Heart left ventricle (tissue), 16 donors: ENCODE results near the gene F11. TPM values are rescaled to one million over a fixed set of nuclear protein-coding genes. Genes with fewer than 3 reads are reported as not detected.
"Not testable (repeated sequence)": the region's sequence is repeated elsewhere in the genome, so short reads cannot be mapped to it uniquely, and the experiment has no call there.

Source experiments
- ATAC-seq, 4 donors: fragments of 200-7000 bp; cut with Tn5 transposase; one replicate each; pipeline ENCODE4 v1.9.1; 2020 to 2022; ENCODE audit warnings: moderate library complexity in 4 of 4, mild to moderate bottlenecking in 3 of 4, moderate number of reproducible peaks in 1 of 4
- DNase-seq, 5 donors: peaks; one replicate each; pipeline ENCODE4 v3.0.0-alpha.2; 2020
- H3K27ac ChIP-seq, 12 donors: fragments of 200-600 bp; sonication (generic) in 4 of 12; one replicate each; pipeline versions ENCODE4 v1.5.0 to v1.8.0; 2016 to 2022; ENCODE audit warnings: mild to moderate bottlenecking in 2 of 12
- H3K27me3 ChIP-seq, 9 donors: fragments of 200-600 bp; sonication (generic) in 2 of 9; one replicate each; pipeline versions ENCODE4 v1.5.1 to v1.8.0; 2016 to 2022; ENCODE audit warnings: mild to moderate bottlenecking in 3 of 9
- H3K36me3 ChIP-seq, 9 donors: fragments of 200-600 bp; sonication (generic) in 2 of 9; one replicate each; pipeline versions ENCODE4 v1.5.0 to v1.8.0; 2018 to 2022; ENCODE audit warnings: mild to moderate bottlenecking in 2 of 9
- H3K4me1 ChIP-seq, 12 donors: fragments of 200-600 bp; sonication (generic) in 4 of 12; one replicate each; pipeline versions ENCODE4 v1.5.0 to v1.8.0; 2016 to 2022; ENCODE audit warnings: mild to moderate bottlenecking in 3 of 12
- H3K4me3 ChIP-seq, 12 donors: fragments of 200-600 bp; sonication (generic) in 4 of 12; one replicate each; pipeline versions ENCODE4 v1.5.0 to v1.8.0; 2017 to 2022; ENCODE audit warnings: mild to moderate bottlenecking in 9 of 12, moderate library complexity in 4 of 12
- H3K9me3 ChIP-seq, 12 donors: fragments of 200-600 bp; sonication (generic) in 4 of 12; one replicate each; pipeline versions ENCODE4 v1.5.0 to v1.8.0; 2016 to 2022; ENCODE audit warnings: mild to moderate bottlenecking in 1 of 12
- CTCF ChIP-seq, 12 donors: fragments of 200-600 bp; sonication (generic) in 4 of 12; IDR thresholded peaks; one replicate each; pipeline versions ENCODE4 v1.5.0 to v1.8.0; 2018 to 2022; ENCODE audit warnings: antibody characterized with exemption in 12 of 12, mild to moderate bottlenecking in 5 of 12
- POLR2A ChIP-seq, 2 donors: fragments of 450-650 bp; IDR thresholded peaks; one replicate each; pipeline ENCODE4 v1.6.1; 2017; ENCODE audit warnings: antibody characterized with exemption in 2 of 2, mild to moderate bottlenecking in 2 of 2, moderate library complexity in 2 of 2
- WGBS, 4 donors: extraction: QIAGEN DNeasy Blood & Tissue Kit in 2 of 4; methylation state at CpG; one replicate each; pipeline versions ENCODE4 v1.1.5 to v1.1.7; 2013 to 2018; 5-methylcytosine and 5-hydroxymethylcytosine counted together
- intact Hi-C, 10 donors: fragments of 100-400 bp; cut with DNase I; formaldehyde crosslinking; loops; one replicate each; pipeline versions ENCODE4 v1.11.1 to v1.14.2; 2022
- polyA plus RNA-seq, 2 donors: library from polyadenylated mRNA; stranded (reverse); fragments of 200-250 nt; gene quantifications; one replicate each; pipeline ENCODE4 v1.2.3, GENCODE V29; 2013
- total RNA-seq, 9 donors: library from RNA; depleted of rRNA in 2 of 9; stranded (reverse); fragments of >200 nt in 2 of 9; fragmentation: NEBNext Ultra II Directional in 3 of 9; extraction: Animal tissue kit (Norgen Biotek cat#: 25700) in 3 of 9; gene quantifications; one replicate each; pipeline versions ENCODE4 v1.1.0 to v1.2.4, GENCODE V29; 2016 to 2023
- donor health status: ischemic (EF 13 %, LVEDD 7.1; RV severe dilation, severe dysfunction).
- donor health status: healthy with polysubstance abuse.
- donor health status: DM: no; HTN: yes; CAD: no.
- donor health status: DM: no; HTN: no; CAD: no.
- donor health status: ischemic (EF 25% LVEDD 6.9; RV normal size, moderate dysfunction).
- donor health status: ischemic (EF 25% LVEDD 5.7; RV mildly dilated, moderate dysfunction).
- donor health status: healthy.
- donor health status: DM: yes; HTN: yes; CAD: no.
- donor health status: ischemic (EF 35%, LVEDD 5.7; RV mildly dilated, moderate dysfunction).
- donor health status: nonischemic (EF 11% LVEDD 7.7; RV severe dilation, severe dysfunction).
- donor health status: DM: yes; HTN: yes; CAD: no.
- donor health status: PGD.
- donor health status: ischemic (EF 29% LVEDD 5.4; RV normal size, mild dysfunction).
- donor health status: nonischemic (EF 23%, LVEDD 6.1; RV moderate dilation, normal function).

Gene F11
- total and polyA plus RNA-seq, 11 donors = not detected

GRCh38 chr4:186258216-186258811, 7.7 kb upstream of the F11 start:
- Histone ChIP-seq H3K9me3 (no peaks in the 10 kb centered on the region), H3K27ac (no peak overlapping the region), H3K4me1 (peaks cover 0 to 6% (median 0%) of the 10 kb centered on the region in 12 donors), H3K36me3 (peaks cover 0 to 43% (median 0%) of the 10 kb centered on the region in 9 donors), H3K4me3 (no peak overlapping the region), H3K27me3 (no peaks in the 10 kb centered on the region)
- ATAC-seq = no peak
- no peak for DNase-seq
- intact Hi-C loops = no loop called here
- TF ChIP-seq CTCF (IDR thresholded peaks at IDR 0.05) (no peak), POLR2A (IDR thresholded peaks at IDR 0.05) (no peak)
- WGBS, 4 donors = 88 to 92% (median 90%) methylated on average over 12 of the region's 12 CpGs

DNA sequence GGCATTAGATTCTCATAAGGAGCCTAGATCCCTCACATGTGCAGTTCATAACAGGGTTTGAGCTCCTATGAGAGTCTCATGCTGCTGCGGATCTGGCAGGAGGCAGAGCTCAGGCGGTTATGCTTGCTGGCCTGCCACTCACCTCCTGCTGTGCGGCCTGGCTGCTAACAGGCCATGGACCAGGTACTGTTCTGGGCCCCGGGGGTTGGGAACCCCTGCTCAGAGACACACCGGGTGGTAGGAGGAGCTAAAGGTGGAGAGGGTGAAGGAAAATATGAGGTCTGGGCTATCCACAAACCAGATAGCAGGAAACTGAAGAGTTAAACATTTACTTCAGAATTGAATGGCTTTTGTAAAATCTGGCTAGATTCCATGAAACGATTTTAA, 5.9 kb upstream of the F11 start:
- 76 to 86% (median 82%) methylated on average over 6 of the region's 6 CpGs for WGBS, 4 donors
- no peak for TF ChIP-seq CTCF (IDR thresholded peaks at IDR 0.05)
- TF ChIP-seq POLR2A (IDR thresholded peaks at IDR 0.05) = no peak
- Histone ChIP-seq H3K27me3 (peaks cover 0 to 4% (median 0%) of the 10 kb centered on the region in 9 donors), H3K4me3 (no peak overlapping the region), H3K36me3 (peaks cover 0 to 30% (median 0%) of the 10 kb centered on the region in 9 donors), H3K4me1 (peaks cover 0 to 6% (median 0%) of the 10 kb centered on the region in 12 donors), H3K27ac (no peak overlapping the region), H3K9me3 (no peaks in the 10 kb centered on the region)
- no peak for DNase-seq
- no peak for ATAC-seq
- intact Hi-C loops = no loop called here

DNA sequence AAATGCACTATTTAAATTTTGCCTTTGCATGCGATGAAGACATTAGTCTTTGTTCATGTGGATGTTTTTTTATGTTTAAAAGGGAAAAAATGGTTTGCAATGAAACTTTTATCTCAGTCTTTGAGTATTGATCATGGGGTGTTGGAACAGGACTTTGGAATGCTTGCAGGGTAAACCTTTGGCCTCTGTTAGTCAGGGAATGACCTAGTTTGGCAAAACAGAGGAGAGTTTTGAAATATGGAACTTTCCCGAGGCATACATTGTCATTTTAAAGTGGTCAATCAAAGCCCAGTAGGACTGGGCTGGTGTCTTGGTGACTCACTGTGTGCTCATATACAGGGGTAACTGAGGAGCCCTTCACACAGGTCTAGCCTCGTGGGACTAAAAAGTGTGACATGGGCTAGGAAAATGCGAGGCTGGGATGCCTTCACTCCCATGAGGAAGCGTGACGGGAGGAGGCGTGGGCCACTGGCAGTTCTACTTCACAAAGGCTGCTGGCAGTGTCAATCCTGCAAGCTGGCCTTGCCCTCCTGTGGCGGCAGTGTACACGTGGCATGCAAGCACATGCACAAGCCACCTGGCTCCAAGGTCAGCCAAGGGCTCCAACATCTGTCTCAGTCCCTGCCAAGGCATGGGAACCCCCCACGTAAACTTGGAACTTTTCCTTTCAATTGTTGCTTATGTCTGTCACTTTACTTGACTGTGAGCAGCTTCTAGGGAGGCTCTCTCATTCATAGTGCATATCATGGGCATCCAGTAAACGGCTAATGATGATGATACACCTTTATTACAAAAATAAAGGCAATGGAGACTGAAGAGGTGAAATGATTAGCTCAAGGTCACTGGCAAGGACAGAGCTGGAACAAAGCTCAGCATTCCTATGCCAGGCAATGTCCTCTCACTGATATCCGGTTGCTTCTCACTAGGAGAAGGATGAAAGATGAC, 5.2 kb upstream of the F11 start:
- ATAC-seq (peak in 2 of 4 donors; percentile 52 to 53), DNase-seq (no peak)
- WGBS, 4 donors = 62 to 76% (median 68%) methylated on average over 12 of the region's 12 CpGs
- Histone ChIP-seq H3K9me3 (no peaks in the 10 kb centered on the region), H3K36me3 (peaks cover 0 to 26% (median 0%) of the 10 kb centered on the region in 9 donors), H3K27ac (no peak overlapping the region), H3K4me3 (no peak overlapping the region), H3K27me3 (peaks cover 0 to 5% (median 0%) of the 10 kb centered on the region in 9 donors), H3K4me1 (peaks cover 0 to 6% (median 0%) of the 10 kb centered on the region in 12 donors)
- intact Hi-C loops = no loop called here
- no peak for TF ChIP-seq POLR2A (IDR thresholded peaks at IDR 0.05)
- TF ChIP-seq CTCF (IDR thresholded peaks at IDR 0.05) = no peak

DNA sequence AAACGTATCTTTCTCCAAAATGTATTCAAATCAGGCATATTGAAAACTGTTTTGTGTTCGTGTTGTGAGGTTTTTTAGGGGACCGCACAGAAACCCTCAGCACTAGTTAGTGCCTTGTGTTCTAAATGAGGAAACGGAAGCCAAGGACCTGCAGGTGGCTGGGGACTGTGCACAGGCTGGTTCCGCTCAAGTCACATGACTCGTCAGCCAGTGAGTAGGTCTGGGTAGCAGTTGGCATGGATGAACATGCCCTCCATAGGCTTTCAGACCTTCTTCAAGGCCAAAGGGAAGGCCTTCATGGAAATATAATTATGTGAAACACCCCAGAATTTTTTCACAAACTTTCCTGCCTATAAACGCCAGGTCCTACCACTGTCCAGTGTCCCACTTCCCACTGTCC, 1.3 kb upstream of the F11 start:
- Histone ChIP-seq H3K4me3 (no peak overlapping the region), H3K9me3 (no peaks in the 10 kb centered on the region), H3K27me3 (peaks cover 0 to 25% (median 3%) of the 10 kb centered on the region in 9 donors), H3K36me3 (no peaks in the 10 kb centered on the region), H3K4me1 (peaks cover 0 to 6% (median 0%) of the 10 kb centered on the region in 12 donors), H3K27ac (no peak overlapping the region)
- DNase-seq (no peak), ATAC-seq (no peak)
- TF ChIP-seq CTCF (IDR thresholded peaks at IDR 0.05) (no peak), POLR2A (IDR thresholded peaks at IDR 0.05) (no peak)
- intact Hi-C loops = no loop called here
- WGBS, 4 donors = 90 to 94% (median 92%) methylated on average over 7 of the region's 7 CpGs

DNA sequence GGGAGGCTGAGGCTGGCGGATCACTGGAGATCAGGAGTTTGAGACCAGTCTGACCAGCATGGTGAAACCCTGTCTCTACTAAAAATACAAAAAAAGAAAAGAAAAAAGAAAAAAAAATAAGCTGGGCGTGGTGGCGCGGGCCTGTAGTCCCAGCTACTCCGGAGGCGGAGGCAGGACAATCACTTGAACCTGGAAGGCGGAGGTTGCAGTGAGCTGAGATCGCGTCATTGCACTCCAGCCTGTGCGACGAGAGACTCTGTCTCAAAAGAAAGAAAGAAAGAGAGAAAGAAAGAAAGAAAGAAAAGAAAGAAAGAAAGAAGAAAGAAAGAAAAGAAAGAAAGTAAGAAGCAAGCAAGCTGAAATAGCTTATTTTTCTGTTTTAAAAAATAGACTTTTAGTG, 739 bp upstream of the F11 start:
- H3K27me3 ChIP-seq = peaks cover 0 to 25% (median 3%) of the 10 kb centered on the region in 9 donors
- H3K9me3 ChIP-seq, ATAC-seq, H3K4me1 ChIP-seq, intact Hi-C loops, DNase-seq, H3K4me3 ChIP-seq, H3K36me3 ChIP-seq, H3K27ac ChIP-seq: not testable (repeated sequence)
- 89 to 95% (median 93%) methylated on average over 11 of the region's 11 CpGs for WGBS, 4 donors
